Urothelium cell line (cell line): Measurements from ENCODE around the gene KRTAP12-2.
A peak's percentile ranks its signal among the peaks of the same experiment; 100 is the strongest.
"Not testable (repeated sequence)": the region's sequence is repeated elsewhere in the genome, so short reads cannot be mapped to it uniquely, and the experiment has no call there.

Experiments
- DNase-seq: peaks from one replicate; pipeline ENCODE4 v3.0.0; 2011; ENCODE audit warnings: low spot score, mixed read lengths
- FAIRE-seq: peaks from 2 replicates; lab custom pipeline; 2011; peaks lifted over from hg19 to GRCh38; lab: Jason Lieb, UNC

KRTAP12-2 gene

DNA sequence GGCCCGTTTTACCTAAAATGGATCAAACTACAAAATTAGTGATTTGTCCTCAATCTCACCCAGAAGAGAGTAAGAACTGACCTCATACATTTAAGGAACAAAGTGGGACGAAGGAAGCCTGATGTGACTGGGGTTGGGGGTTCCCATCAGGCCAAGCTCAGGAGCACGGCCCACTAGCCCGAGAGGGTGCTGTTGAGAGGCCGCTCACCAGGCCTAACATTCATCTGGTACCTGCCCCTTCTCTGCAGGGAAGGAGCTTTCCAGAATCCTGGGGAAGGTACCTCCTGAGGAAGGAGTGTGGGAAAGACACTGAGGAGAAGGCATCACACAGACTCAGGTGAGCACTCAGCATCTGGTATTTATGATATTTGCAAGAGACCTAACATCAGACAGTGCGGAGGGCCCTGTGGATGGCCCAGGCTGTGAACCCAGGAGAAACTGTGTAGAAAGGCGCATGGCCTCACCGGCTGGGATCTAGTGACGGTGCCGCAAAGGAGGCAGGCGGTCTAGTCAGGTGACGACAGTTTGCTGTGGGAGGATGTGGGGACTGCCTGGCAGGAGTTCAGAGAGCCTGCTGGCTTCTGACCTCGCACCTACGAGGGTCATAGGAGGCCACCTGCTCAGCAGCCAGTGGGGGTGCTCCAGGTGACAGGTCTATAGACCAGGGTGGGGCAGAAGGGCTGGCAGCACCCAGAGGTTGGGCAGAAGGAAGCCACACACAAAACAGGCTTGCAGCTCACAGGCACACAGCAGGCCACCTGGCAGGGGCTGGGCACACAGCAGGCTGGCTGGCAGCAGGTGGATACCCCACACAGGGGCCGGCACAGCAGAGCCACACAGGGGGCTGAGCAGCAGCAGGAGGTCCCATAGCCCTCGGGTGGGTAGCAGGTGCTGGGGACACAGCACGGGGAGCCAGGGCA lies 12.8 kb downstream of the KRTAP12-2 start:
- DNase-seq (no peak), FAIRE-seq (no peak)

DNA sequence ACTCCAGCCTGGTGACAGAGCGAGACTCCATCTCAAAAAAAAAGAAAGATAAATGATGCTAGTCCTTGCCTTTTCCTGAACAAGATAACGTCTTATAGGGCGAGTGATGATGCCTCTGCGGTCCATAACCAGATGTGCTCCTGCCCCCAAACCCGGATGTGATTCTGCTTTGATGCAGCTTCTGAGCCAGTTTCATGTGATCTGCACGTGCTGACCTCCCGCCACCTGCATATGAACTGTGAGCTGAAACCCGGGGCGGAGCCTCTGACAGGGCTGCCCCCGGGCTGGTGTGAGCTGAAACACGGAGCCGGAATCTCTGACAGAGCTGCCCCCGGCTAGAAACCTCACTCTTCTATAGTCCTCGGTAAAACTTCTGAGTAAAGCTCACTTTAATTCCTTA lies 13.6 kb downstream of the KRTAP12-2 start:
- FAIRE-seq (no peak), DNase-seq (no peak)

GRCh38 chr21:44650973-44651675 lies 15.6 kb downstream of the KRTAP12-2 start:
- FAIRE-seq, result no peak
- no peak for DNase-seq

GRCh38 chr21:44650265-44650972 lies 16.3 kb downstream of the KRTAP12-2 start:
- FAIRE-seq, result no peak
- DNase-seq, result no peak

DNA sequence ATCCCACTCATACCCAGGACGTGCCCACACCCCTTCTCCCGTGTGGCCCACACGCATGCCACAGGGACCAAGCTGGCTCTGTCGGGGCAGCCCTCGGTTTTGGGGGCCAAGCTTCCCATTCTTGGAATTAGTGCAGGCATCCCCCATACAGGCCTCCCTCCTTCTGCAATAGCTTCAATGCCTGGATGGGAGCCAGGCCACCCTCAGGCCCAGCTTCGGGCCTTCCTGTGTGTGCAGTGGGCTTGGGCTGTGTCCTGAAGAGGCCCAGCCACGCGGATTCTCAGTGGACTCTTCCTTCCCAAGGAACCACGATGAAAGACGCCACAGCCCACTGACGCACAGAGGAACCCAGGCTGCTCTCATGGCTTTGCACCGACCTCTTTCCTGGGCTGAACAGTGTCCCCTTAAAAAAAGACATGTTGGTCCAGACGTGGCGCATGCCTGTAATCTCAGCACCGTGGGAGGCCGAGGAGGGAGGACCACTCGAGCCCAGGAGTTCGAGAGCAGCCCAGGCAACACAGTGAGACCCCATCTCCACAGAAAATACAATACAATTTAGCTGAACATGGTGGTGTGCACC lies 17.1 kb downstream of the KRTAP12-2 start:
- DNase-seq, result no peak
- FAIRE-seq, result peak; percentile 56

DNA sequence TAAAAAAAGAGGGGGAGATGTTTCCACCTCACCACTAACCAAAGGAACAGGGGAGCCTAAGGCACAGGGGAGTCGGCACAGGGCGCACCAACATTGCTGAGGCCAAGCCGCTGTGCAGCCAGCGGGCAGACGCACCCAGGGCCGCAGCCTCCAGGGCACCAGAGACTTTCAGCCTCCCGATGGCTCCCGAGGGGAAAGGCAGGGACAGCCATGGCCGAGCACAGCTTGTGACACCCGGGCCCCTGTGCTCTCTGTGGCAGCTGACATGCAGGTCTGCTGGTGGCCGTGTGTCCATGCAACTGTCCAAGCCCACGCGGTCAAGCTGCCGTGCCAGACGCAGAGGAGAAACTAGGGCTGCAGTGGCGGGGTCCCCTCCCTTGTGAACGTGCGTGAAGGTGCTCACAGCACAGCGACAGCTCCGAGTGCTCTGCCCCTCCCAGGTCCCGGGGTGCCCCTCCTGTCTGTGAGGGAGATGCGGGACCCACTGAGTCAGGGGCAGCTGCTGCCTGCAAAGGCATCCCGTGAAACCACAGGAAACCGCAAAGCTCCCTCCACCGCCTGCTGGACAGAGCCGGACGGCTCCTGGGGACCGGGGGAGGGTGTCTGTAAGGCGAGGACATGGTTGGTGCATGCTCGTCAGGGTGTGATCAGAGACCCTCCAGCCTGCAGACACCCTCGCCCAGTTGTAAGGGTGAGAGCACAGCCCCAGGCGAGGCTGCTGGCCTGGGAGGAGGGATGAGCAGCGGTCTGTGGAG lies 18.0 kb downstream of the KRTAP12-2 start:
- no peak for FAIRE-seq
- no peak for DNase-seq

DNA sequence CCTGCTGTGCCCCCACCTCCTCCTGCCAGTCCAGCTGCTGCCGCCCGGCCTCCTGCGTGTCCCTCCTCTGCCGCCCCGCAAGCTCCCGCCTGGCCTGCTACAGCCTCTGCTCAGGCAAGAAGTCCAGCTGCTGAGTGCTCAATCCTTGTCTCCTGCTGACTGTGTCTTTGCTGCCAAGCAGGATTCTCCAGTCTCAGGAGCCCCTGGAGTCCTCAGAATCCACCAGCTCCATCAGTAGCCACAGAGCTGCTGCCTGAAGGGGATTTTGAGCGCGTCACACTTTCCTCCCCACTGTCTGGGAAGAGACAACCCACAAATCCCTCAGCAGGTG lies 19.5 kb downstream of the KRTAP12-2 start:
- no peak for DNase-seq
- no peak for FAIRE-seq

DNA sequence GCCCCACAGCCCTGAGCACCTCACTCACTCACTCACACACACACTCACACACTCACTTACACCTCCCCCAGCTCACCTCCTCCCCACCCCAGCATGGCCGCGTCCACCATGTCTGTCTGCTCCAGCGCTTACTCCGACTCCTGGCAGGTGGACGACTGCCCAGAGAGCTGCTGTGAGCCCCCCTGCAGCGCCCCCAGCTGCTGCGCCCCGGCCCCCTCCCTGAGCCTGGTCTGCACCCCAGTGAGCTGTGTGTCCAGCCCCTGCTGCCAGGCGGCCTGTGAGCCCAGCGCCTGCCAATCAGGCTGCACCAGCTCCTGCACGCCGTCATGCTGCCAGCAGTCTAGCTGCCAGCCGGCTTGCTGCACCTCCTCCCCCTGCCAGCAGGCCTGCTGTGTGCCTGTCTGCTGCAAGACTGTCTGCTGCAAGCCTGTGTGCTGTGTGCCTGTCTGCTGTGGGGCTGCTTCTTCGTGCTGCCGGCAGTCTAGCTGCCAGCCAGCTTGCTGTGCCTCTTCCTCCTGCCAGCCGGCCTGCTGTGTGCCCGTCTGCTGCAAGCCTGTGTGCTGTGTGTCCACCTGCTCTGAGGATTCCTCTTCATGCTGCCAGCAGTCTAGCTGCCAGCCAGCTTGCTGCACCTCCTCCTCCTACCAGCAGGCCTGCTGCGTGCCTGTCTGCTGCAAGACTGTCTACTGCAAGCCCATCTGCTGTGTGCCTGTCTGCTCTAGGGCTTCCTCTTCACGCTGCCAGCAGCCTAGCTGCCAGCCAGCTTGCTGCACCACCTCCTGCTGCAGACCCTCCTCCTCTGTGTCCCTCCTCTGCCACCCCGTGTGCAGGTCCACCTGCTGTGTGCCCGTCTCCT lies 20.1 kb downstream of the KRTAP12-2 start, which contains the start of gene KRTAP10-11:
Gene KRTAP10-11, plus strand, starts transcription at position 49 of the 856 bp plus-strand sequence. Its CDS starts 45 bp downstream, at position 94.
- FAIRE-seq, result peak; percentile 52
- DNase-seq, result not testable (repeated sequence)

- DNase-seq (no peak), FAIRE-seq (no peak)
These were observed 21.8 kb downstream of the KRTAP12-2 start for GRCh38 chr21:44644878-44645277.

GRCh38 chr21:44643741-44644310 lies 22.9 kb downstream of the KRTAP12-2 start:
- DNase-seq, result no peak

GRCh38 chr21:44640761-44641160 lies 26.0 kb downstream of the KRTAP12-2 start:
- DNase-seq (no peak), FAIRE-seq (no peak)

More at GRCh38 chr21:44643741-44644310, 22.9 kb downstream of the KRTAP12-2 start:
- FAIRE-seq, result no peak

GRCh38 chr21:44639331-44639655 lies 27.4 kb downstream of the KRTAP12-2 start:
- no peak for FAIRE-seq
- DNase-seq, result no peak

DNA sequence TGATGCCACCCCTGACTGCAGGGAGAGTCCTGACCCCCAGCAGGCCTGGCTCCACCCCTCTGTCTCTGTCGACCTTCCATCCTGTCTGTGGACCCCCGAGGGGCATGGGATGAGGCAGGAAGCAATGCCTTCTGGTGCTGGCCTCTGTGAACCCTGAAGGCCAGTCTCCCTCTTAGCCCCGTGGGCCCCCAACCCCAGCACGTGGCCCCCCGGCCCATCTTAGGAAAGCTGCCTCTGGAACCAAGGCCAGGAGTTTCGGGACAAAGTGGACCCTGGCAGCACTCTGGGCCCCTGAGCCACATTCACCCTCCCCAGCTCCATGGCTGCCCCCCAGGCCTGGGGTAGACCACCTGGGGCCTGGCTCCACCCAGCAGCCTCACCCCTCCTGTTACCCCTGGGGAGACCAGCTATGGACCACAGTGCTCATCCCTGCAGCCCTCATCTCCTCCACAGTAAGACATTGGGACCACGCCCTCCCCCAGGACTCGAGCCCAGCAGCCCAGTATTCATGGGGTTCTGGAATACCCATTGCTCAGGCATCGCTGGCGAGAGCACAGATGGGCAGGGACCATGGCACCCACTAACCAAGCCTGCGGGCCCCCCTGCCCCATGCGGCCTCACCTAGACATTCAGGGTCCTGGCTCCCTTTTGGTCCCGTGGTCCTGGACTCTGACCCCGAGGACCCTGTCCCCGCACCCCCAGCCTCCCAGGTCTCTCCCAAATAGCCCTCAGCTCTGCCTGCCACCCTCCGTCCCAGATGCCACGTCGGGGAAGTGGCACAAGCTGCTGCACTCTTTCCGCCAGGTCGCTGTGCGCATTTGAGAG lies 28.0 kb downstream of the KRTAP12-2 start:
- not testable (repeated sequence) for DNase-seq
- peak; percentile 44 for FAIRE-seq

DNA sequence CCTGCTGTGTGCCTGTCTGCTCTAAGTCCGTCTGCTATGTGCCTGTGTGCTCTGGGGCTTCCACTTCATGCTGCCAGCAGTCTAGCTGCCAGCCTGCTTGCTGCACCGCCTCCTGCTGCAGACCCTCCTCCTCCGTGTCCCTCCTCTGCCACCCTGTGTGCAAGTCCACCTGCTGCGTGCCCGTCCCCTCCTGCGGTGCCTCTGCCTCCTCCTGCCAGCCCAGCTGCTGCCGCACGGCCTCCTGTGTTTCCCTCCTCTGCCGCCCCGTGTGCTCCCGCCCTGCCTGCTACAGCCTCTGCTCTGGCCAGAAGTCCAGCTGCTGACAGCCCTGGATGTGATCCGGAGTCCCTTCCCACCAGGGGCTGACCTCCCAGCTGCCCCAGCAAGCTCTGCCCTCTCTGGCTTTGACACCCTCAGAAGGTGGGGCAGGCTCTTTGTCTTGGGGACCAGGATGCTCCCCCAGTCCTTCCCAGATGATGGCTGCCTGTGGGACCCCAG lies 28.8 kb downstream of the KRTAP12-2 start:
- DNase-seq, result not testable (repeated sequence)
- peak; percentile 52 for FAIRE-seq

- FAIRE-seq, result no peak
- no peak for DNase-seq
These were observed 29.5 kb downstream of the KRTAP12-2 start, which contains the start of gene KRTAP10-10 for GRCh38 chr21:44637018-44637850. Gene KRTAP10-10, plus strand, starts transcription at chr21:44637356. Its CDS starts 62 bp downstream, at chr21:44637418.

DNA sequence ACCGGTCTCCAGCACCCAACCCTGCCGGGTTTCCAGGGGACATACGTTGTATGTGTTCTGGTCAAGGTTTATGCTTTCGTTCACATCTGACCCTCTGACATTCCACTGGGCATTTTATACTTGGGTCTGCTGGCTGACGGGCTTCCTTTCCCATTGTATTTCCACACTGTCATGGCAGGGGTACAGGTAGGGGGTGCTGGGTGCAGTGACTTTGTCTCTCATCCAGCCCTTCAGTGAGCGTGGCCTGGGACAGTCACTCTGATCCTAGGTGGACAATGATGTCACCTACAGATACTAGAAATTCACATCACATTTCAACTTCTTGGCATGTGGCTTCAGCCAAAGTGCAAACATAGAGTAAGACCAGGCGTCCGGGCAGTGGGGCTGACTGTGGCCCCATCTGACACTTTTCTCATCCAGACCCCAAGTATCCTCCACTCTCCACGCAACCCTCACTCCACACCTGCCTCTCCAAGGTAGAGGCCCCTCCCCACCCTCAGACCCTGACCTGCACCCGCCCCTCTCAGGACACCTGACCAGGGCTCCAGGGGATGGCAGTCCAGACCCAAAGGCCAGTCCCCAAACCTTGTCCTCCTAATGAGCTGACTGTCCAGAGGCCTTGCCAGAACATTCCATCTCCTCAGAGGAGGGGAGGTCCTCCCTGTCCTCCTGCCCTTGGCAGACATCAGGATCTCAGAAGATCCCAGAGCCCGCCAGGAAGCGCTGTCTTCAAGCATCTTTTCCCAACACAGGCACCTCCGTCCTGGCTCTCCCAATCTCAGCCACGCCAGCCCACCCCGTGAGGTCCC lies 30.3 kb downstream of the KRTAP12-2 start:
- no peak for FAIRE-seq
- no peak for DNase-seq
